Endothelial cell of umbilical vein (primary cell): Measurements from ENCODE around the gene TNRC6B. TPM values are rescaled to one million over a fixed set of nuclear protein-coding genes. Genes with fewer than 3 reads are reported as not detected.

Source experiments
- BruUV-seq: library from RNA; stranded (reverse); fragments of 400-500 nt; replicated peaks from 2 replicates; lab custom pipeline; 2021; lab: Mats Ljungman, UMichigan
- CTCF ChIA-PET: fragments of 300-600, 350-600 bp; sonication (Branson Sonifier 250); formaldehyde crosslinking; loops from one replicate; lab custom pipeline; 2021; ENCODE audit warnings: antibody characterized with exemption, inconsistent platforms; lab: Charles Lee
- POLR2A ChIA-PET: fragments of 300-600, 350-600 bp; sonication (Branson Sonifier 250); formaldehyde crosslinking; loops from one replicate; lab custom pipeline; 2021; ENCODE audit warnings: antibody characterized with exemption, inconsistent platforms; lab: Charles Lee
- DNase-seq: peaks from one replicate; pipeline ENCODE4 v3.0.0-alpha.2; 2011; ENCODE audit warnings: low read depth, low spot score
- FAIRE-seq: peaks from 2 replicates; lab custom pipeline; 2011; peaks lifted over from hg19 to GRCh38; lab: Jason Lieb, UNC
- H2AFZ ChIP-seq: 2 replicates; pipeline ENCODE4 v1.6.0; 2012; ENCODE audit warnings: low read depth, low read length, control low read depth, inconsistent platforms
- H3K27ac ChIP-seq: 2 replicates; pipeline ENCODE4 v1.5.1; 2011; ENCODE audit warnings: low read depth, mild to moderate bottlenecking, control low read depth, low read length, moderate library complexity; ENCODE audit not compliant: insufficient read depth
- H3K27me3 ChIP-seq, 2 experiments: 2 replicates each; pipeline versions ENCODE4 v1.6.0 to v1.6.1; 2011; ENCODE audit warnings: low read length in 2 of 2, mixed read lengths in 1 of 2; ENCODE audit not compliant: control insufficient read depth in 2 of 2, insufficient read depth in 2 of 2
- H3K36me3 ChIP-seq, 2 experiments: 2 replicates in 1 of 2; 3 replicates in 1 of 2; pipeline ENCODE4 v1.5.1; 2011; ENCODE audit warnings: low read length in 2 of 2, mild to moderate bottlenecking in 1 of 2, moderate library complexity in 1 of 2; ENCODE audit not compliant: control insufficient read depth in 2 of 2, insufficient read depth in 2 of 2; ENCODE audit errors: extremely low read depth in 1 of 2
- H3K4me1 ChIP-seq: 3 replicates; pipeline ENCODE4 v1.5.1; 2011; ENCODE audit warnings: mild to moderate bottlenecking, low read length; ENCODE audit not compliant: control insufficient read depth, insufficient read depth; ENCODE audit errors: extremely low read depth
- H3K4me2 ChIP-seq: 2 replicates; pipeline ENCODE4 v1.6.1; 2011; ENCODE audit warnings: low read length, control low read depth, mixed read lengths; ENCODE audit not compliant: insufficient read depth
- H3K4me3 ChIP-seq, 3 experiments: fragments of 200-600 bp in 1 of 3; sonication (generic), shearing (Covaris generic) in 1 of 3; replicated peaks in 1 of 3; 2 replicates each; pipeline ENCODE4 v1.5.1; 2011 to 2016; ENCODE audit warnings: control low read depth in 3 of 3, low read length in 3 of 3, mild to moderate bottlenecking in 2 of 3, inconsistent platforms in 1 of 3, low read depth in 1 of 3, moderate library complexity in 1 of 3; ENCODE audit not compliant: insufficient read depth in 1 of 3
- H3K79me2 ChIP-seq: 2 replicates; pipeline ENCODE4 v1.6.0; 2012; ENCODE audit warnings: low read length, inconsistent platforms; ENCODE audit not compliant: control insufficient read depth, insufficient read depth
- H3K9ac ChIP-seq: replicated peaks from 2 replicates; pipeline ENCODE3; 2011; ENCODE audit warnings: low read length, control low read depth; ENCODE audit not compliant: insufficient read depth; ENCODE audit errors: extremely low read depth
- H3K9me1 ChIP-seq: replicated peaks from 3 replicates; pipeline ENCODE4 v1.6.0; 2011; ENCODE audit warnings: mild to moderate bottlenecking, low read length; ENCODE audit not compliant: control insufficient read depth, insufficient read depth; ENCODE audit errors: extremely low read depth
- H3K9me3 ChIP-seq: replicated peaks from 2 replicates; pipeline ENCODE4 v1.5.1; 2012; ENCODE audit warnings: low read length, inconsistent platforms; ENCODE audit not compliant: control insufficient read depth, insufficient read depth
- H4K20me1 ChIP-seq: replicated peaks from 2 replicates; pipeline ENCODE3; 2011; ENCODE audit warnings: mild to moderate bottlenecking, low read length; ENCODE audit not compliant: control insufficient read depth, insufficient read depth; ENCODE audit errors: extremely low read depth
- CTCF ChIP-seq, 2 donors: IDR thresholded peaks; 1 replicate in 1 of 2; 2 replicates in 1 of 2; pipeline ENCODE4 v1.5.1; 2011; ENCODE audit warnings: low read length in 2 of 2, mild to moderate bottlenecking in 2 of 2, moderate library complexity in 2 of 2, control low read depth in 1 of 2, inconsistent platforms in 1 of 2, low read depth in 1 of 2; ENCODE audit not compliant: insufficient read depth in 1 of 2; ENCODE audit errors: extremely low read depth in 1 of 2
- EZH2 ChIP-seq: IDR thresholded peaks from 2 replicates; pipeline ENCODE4 v1.6.1; 2012; ENCODE audit warnings: borderline replicate concordance, low read depth, mild to moderate bottlenecking, moderate library complexity, low read length, inconsistent platforms; ENCODE audit not compliant: severe bottlenecking
- FOS ChIP-seq: IDR thresholded peaks from 2 replicates; pipeline ENCODE4 v1.6.1; 2011; ENCODE audit warnings: mild to moderate bottlenecking, low read length, moderate library complexity, borderline replicate concordance; ENCODE audit not compliant: insufficient read depth
- GATA2 ChIP-seq: IDR thresholded peaks from 2 replicates; pipeline ENCODE4 v1.7.0; 2011; ENCODE audit warnings: low read depth, mild to moderate bottlenecking, moderate library complexity, mixed read lengths, low read length; ENCODE audit not compliant: insufficient read length, insufficient read depth
- JUN ChIP-seq: IDR thresholded peaks from 2 replicates; pipeline ENCODE4 v1.6.1; 2011; ENCODE audit warnings: borderline replicate concordance, low read depth; ENCODE audit not compliant: insufficient read length, insufficient read depth
- MAX ChIP-seq: IDR thresholded peaks from 2 replicates; pipeline ENCODE4 v1.6.1; 2011; ENCODE audit not compliant: insufficient read depth, insufficient read length
- MYC ChIP-seq: IDR thresholded peaks from one replicate; pipeline ENCODE4 v1.6.1; 2011; ENCODE audit warnings: mild to moderate bottlenecking, low read depth, low read length
- POLR2A ChIP-seq: IDR thresholded peaks from 2 replicates; pipeline ENCODE4 v1.6.1; 2012; ENCODE audit warnings: low read depth, mild to moderate bottlenecking, control low read depth, low read length
- POLR2AphosphoS5 ChIP-seq: IDR thresholded peaks from 2 replicates; pipeline ENCODE4 v1.6.1; 2012; ENCODE audit warnings: low read depth, mild to moderate bottlenecking, control low read depth, low read length, moderate library complexity; ENCODE audit not compliant: insufficient read depth
- dilution Hi-C: fragments of 300-500 bp; cut with MboI; formaldehyde crosslinking; loops from one replicate; pipeline ENCODE4 v1.15.0; 2019; ENCODE audit warnings: low sequenced_read_pairs; ENCODE audit not compliant: extremely low pct_ligation_motif_present
- intact Hi-C: fragments of 100-400 bp; cut with micrococcal nuclease; formaldehyde crosslinking; loops from one replicate; pipeline ENCODE4 v1.10.0; 2022
- polyA plus RNA-seq, 4 experiments: library from polyadenylated mRNA; depleted of rRNA in 3 of 4; stranded (reverse) in 3 of 4; unstranded in 1 of 4; fragments of >200 nt; gene quantifications; 2 replicates each; pipeline versions ENCODE4 v1.2.1 to v1.2.3, GENCODE V29; 2011 to 2012; ENCODE audit warnings: missing spikeins in 1 of 4
- total RNA-seq: library from RNA; stranded (reverse); gene quantifications from 2 replicates; pipeline ENCODE4 v1.2.3, GENCODE V29; 2021

The TNRC6B gene
- total and polyA plus RNA-seq, 2 donors (not counting 3 experiments of a cell fraction or from before 2014, with no cell fraction given): 10.6 to 37.2 TPM

GRCh38 chr22:40220316-40221054 is 42.8 kb downstream of the TNRC6B start:
- Histone ChIP-seq H3K4me3 (peak overlapping the region in 1 of 3 experiments; percentile 22), H3K9ac (peak overlapping the region; percentile 2), H3K36me3 (no peaks in the 10 kb centered on the region), H3K79me2 (peaks cover 55% of the 10 kb centered on the region), H3K4me2 (peak overlapping the region; percentile 63), H3K4me1 (peaks cover 12% of the 10 kb centered on the region), H3K27ac (peak overlapping the region; percentile 29), H4K20me1 (no peaks in the 10 kb centered on the region), H3K27me3 (no peaks in the 10 kb centered on the region), H3K9me3 (no peaks in the 10 kb centered on the region), H2AFZ (no peak overlapping the region), H3K9me1 (no peaks in the 10 kb centered on the region)
- no TSS peak for BruUV-seq
- DNase-seq (peak; percentile 69), FAIRE-seq (peak; percentile 72)
- dilution Hi-C loops (no loop called here), intact Hi-C loops (no loop called here)
- no peak for TF ChIP-seq POLR2AphosphoS5
- no peak for TF ChIP-seq MAX
- TF ChIP-seq FOS: no peak
- no peak for TF ChIP-seq GATA2
- CTCF ChIA-PET: interaction anchor here (0.6 to 1.7 kb wide), 6 partner anchors 9 to 884 kb away, joined by 3 to 7 read pairs (median 4); no protein-coding TSS in a partner anchor
- POLR2A ChIA-PET: no interaction called here

GRCh38 chr22:40221055-40221414 is 43.3 kb downstream of the TNRC6B start:
- H3K4me3 ChIP-seq: no peak overlapping the region
- intact Hi-C loops (no loop called here), dilution Hi-C loops (no loop called here)
- no TSS peak for BruUV-seq
- no peaks in the 10 kb centered on the region for H4K20me1 ChIP-seq
- DNase-seq: no peak
- no peak for FAIRE-seq
- no peaks in the 10 kb centered on the region for H3K9me3 ChIP-seq
- H3K79me2 ChIP-seq: peaks cover 51% of the 10 kb centered on the region
- no peaks in the 10 kb centered on the region for H3K36me3 ChIP-seq
- no peaks in the 10 kb centered on the region for H3K9me1 ChIP-seq
- H3K27me3 ChIP-seq: no peaks in the 10 kb centered on the region
- ChIA-PET POLR2A (no interaction called here), CTCF (interaction anchor here (1.4 to 1.7 kb wide), 3 partner anchors 9 to 37 kb away, joined by 5 to 7 read pairs (median 6); no protein-coding TSS in a partner anchor)
- peak overlapping the region; percentile 63 for H3K4me2 ChIP-seq
- H2AFZ ChIP-seq: no peak overlapping the region
- H3K4me1 ChIP-seq: peaks cover 8% of the 10 kb centered on the region
- TF ChIP-seq MYC: no peak
- TF ChIP-seq MAX: no peak
- TF ChIP-seq GATA2: no peak
- TF ChIP-seq POLR2AphosphoS5: no peak
- no peak for TF ChIP-seq POLR2A
- no peak for TF ChIP-seq FOS
- TF ChIP-seq EZH2: no peak
- no peak for TF ChIP-seq JUN
- TF ChIP-seq CTCF (IDR thresholded peaks at IDR 0.05; ENCODE audit: extremely low read depth in 1 of 2, insufficient read depth in 1 of 2, low read depth in 1 of 2, low read length in 2 of 2): no peak
- no peak overlapping the region for H3K27ac ChIP-seq
- no peak overlapping the region for H3K9ac ChIP-seq
